GM13977 (cell line): ENCODE data around the gene BARD1.

Experiments used
- DNase-seq: peaks from one replicate; pipeline ENCODE4 v3.0.0; 2012; ENCODE audit warnings: low spot score
- in situ Hi-C: fragments of 300-500 bp; cut with MboI; formaldehyde crosslinking; loops from one replicate; pipeline ENCODE4 v1.12.0; 2022; ENCODE audit warnings: low sequenced_read_pairs, low pct_unique_long_range_greater_than_20kb, mixed read lengths, inconsistent platforms; ENCODE audit not compliant: unreplicated experiment
- TF ChIP-seq, protein P1 (sequence below): IDR thresholded peaks from 2 replicates; pipeline ENCODE4 v1.5.1; 2012; ENCODE audit warnings: mild to moderate bottlenecking, control low read depth; ENCODE audit not compliant: insufficient read depth; ENCODE audit errors: extremely low read depth, missing control alignments

BARD1 gene

DNA sequence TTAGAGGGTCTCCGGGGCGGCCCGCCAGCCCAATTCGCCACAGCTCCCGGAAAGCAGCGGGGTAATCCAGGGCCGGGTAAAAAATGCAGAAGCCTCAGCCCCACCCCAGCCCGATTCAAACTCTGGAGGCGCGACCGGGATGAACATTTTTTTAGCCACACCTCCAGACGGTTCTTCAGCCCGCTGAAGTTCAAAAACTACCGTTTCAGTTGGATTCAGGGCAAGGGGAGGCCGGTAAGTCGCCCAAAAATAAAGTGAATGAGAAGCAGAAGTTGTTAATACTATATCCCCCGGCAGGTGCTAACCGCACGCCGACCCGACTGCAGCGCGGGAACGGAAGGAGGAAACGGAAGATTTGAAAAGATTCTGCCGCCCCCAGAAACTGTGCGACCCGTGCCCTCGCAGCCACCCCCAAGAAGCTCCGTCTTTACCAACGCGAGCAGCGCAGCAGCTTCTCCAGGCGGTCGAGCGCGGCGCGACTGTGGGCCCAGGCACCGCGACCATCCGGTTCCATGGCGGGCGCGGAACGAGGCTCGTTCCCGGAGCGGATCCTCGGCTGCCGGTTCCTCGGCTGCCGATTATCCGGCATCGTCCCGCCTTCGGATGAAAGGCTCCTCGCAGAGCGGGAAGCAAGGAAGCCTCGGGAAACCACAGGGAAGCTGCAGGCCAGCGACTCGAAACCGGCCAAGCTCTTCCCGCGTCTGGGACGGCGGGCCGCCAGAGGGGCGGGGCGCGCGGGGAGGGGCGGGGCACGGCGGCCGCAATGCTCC lies at the start of gene BARD1:
TSS of gene BARD1 (minus strand) at position 703 of the 770 bp plus-strand sequence. CDS start at position 589, 114 bp downstream.
- TF ChIP-seq, protein P1, sequence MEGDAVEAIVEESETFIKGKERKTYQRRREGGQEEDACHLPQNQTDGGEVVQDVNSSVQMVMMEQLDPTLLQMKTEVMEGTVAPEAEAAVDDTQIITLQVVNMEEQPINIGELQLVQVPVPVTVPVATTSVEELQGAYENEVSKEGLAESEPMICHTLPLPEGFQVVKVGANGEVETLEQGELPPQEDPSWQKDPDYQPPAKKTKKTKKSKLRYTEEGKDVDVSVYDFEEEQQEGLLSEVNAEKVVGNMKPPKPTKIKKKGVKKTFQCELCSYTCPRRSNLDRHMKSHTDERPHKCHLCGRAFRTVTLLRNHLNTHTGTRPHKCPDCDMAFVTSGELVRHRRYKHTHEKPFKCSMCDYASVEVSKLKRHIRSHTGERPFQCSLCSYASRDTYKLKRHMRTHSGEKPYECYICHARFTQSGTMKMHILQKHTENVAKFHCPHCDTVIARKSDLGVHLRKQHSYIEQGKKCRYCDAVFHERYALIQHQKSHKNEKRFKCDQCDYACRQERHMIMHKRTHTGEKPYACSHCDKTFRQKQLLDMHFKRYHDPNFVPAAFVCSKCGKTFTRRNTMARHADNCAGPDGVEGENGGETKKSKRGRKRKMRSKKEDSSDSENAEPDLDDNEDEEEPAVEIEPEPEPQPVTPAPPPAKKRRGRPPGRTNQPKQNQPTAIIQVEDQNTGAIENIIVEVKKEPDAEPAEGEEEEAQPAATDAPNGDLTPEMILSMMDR = no peak
- peak; percentile 52 for DNase-seq
- in situ Hi-C loops = no loop called here

DNA sequence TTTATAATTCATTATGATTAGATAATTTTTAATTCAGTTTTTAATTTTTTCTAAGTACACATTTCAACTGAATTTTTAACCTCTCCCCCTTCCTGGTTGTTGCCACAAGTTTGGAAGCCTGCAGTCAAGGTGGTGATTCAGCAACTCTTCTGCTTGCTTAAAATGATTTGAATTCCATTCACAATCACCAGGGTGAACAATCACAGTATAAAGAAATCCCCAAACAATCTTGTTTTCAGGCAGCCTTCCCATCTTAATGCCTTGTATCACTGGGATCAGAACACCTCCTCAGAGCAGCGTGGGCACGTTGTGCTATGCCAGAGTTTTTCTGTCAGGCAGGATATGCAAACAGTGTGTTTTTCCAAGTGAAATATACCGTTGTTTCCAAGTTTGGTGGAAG lies 46.7 kb upstream of the BARD1 start:
- DNase-seq = no peak
- TF ChIP-seq, protein P1 = no peak
- in situ Hi-C loops = no loop called here

DNA sequence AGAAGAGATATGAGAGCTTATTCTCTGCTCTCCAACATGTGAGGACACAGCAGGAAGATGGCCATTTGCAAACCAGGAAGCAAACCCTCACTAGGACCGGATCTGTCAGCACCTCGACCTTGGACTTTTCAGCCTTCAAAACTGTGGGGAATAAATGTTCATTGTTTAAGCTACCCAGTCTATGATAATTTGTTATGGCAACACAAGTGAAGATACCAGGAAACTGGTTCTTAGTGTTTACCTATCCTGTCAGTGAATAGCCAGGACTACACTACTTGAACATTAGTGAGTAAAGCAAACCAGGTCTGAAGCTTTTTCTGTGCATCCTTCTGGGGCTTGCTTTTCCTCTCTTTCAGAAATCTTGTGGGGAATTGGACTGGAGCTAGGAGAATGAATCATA lies 44.4 kb upstream of the BARD1 start:
- DNase-seq = no peak
- in situ Hi-C loops = no loop called here
- TF ChIP-seq, protein P1 = no peak

DNA sequence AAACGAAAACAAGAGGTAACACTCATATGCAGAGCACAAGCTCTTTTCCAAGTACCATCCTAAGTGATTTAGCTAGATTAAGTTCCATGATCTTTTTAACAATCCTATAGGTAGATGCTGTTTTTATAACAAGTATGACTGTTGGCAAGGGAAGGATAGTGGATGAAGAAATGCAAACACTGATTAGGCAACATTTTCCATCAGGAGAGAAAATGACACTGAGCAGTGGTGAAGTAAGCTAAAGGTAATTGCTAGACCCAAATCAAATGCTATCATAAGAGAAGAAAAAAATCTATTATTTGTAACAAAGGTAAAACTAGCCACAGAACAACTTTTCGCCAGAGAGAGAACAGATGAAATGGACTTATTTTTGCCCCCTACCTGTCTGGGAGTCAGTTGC lies 34.3 kb upstream of the BARD1 start:
- in situ Hi-C loops = no loop called here
- TF ChIP-seq, protein P1 = no peak
- DNase-seq = no peak

DNA sequence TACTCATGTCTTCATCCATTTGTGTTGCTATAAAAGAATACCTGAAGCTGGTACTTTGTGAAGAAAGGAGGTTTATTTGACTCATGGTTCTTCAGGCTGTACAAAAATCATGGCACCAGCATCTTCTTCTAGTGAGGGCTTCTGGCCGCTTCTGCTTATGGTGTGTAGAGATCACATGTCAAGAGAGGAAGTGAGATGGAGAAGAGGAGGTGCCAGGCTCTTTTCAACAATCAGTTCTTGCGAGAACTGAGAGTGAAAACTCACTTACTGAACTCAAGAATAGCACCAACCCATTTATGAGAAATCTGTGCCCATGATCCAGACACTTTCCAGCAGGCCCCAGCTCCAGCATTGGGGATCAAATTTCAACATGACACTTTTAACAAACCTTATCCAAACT lies 30.0 kb upstream of the BARD1 start:
- TF ChIP-seq, protein P1 = no peak
- no peak for DNase-seq
- in situ Hi-C loops = no loop called here

DNA sequence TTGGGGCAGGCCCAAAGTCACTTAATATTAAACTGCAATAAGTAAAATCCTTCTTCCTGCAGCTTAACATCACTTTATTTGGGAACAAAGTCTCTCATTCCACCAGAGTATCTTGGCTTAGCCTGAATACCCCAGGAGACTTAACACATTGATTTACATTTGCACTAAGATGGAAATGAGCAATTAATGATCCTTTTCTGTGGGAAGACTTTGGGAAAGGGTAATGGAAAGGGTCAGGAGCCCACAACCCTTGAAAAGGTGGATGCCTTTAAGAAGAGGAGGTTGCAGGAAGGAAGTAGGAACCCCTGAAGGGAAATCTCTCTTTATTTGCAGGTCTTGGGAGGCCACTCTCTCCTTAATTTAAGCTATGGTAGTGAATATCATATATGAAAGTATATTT lies 28.0 kb upstream of the BARD1 start:
- TF ChIP-seq, protein P1 = no peak
- DNase-seq = no peak
- in situ Hi-C loops = no loop called here
